ENCODE results near the gene CEP19. TPM values are rescaled to one million over a fixed set of nuclear protein-coding genes. Genes with fewer than 3 reads are reported as not detected.

The CEP19 gene
- polyA plus RNA-seq, 1 donor (not counting 4 experiments of a cell fraction or from before 2014, with no cell fraction given): 3.1 TPM

DNA sequence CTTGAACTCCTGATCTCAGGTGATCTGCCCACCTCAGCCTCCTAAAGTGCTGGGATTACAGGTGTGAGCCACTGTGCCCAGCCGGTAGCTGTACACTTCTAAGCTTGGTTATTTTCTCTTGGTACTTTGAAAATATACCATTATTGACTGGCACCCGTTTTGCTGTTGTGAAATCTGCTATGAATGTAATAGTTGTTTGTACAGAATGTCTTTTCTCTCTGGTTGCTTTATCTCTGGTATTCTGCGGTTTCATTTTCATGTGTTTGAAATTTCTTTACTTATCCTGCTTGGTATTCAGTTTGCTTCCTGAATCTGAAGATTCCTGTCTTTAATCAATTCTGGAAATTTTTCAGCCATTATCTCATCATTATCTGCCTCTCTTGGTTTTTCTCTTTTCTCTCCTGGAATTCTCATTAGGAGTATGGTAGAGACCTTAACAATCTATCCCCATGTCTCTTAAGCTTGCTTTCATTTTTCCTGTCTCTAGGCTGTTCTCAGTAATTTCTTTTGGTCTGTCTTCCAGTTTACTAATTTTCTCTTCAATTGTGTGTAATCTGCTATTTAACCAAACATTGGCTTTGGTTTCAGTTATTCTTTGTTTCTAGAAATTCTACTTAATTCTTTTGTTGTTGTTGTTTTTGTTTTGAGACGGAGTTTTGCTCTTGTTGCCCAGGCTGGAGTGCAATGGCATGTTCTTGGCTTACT lies 24.8 kb upstream of the CEP19 start:
- Histone ChIP-seq H3K79me2 (ENCODE audit: control insufficient read depth, insufficient read depth, low read length) (peaks cover 19% of the 10 kb centered on the region), H4K20me1 (ENCODE audit: control insufficient read depth, extremely low read depth, insufficient read depth, low read length) (no peaks in the 10 kb centered on the region), H3K27ac (ENCODE audit: control insufficient read depth, insufficient read depth, low read length) (no peak overlapping the region), H3K27me3 (ENCODE audit: control insufficient read depth, extremely low read depth, insufficient read depth, low read length) (no peaks in the 10 kb centered on the region), H3K4me3 (ENCODE audit: control insufficient read depth in 2 of 3, extremely low read depth in 1 of 3, insufficient read depth in 2 of 3, low read depth in 1 of 3, low read length in 3 of 3) (no peak overlapping the region), H3K9me1 (ENCODE audit: control insufficient read depth, extremely low read depth, insufficient read depth, low read length) (no peaks in the 10 kb centered on the region), H3K36me3 (ENCODE audit: control insufficient read depth in 2 of 2, extremely low read depth in 1 of 2, insufficient read depth in 2 of 2, low read length in 2 of 2) (peaks cover 0 to 4% of the 10 kb centered on the region in 2 experiments), H3K4me1 (ENCODE audit: control insufficient read depth, extremely low read depth, insufficient read depth, low read length) (no peaks in the 10 kb centered on the region), H3K9me3 (ENCODE audit: control insufficient read depth, low read depth, low read length) (no peaks in the 10 kb centered on the region), H3K9ac (ENCODE audit: control insufficient read depth, extremely low read depth, insufficient read depth, low read length) (no peak overlapping the region), H3K4me2 (ENCODE audit: control insufficient read depth, extremely low read depth, insufficient read depth, low read depth, low read length) (no peak overlapping the region), H2AFZ (ENCODE audit: control insufficient read depth, low read length) (no peak overlapping the region)
- no peak for DNase-seq (ENCODE audit: low read depth, low spot score)
- FAIRE-seq: no peak
- TF ChIP-seq, protein P1, sequence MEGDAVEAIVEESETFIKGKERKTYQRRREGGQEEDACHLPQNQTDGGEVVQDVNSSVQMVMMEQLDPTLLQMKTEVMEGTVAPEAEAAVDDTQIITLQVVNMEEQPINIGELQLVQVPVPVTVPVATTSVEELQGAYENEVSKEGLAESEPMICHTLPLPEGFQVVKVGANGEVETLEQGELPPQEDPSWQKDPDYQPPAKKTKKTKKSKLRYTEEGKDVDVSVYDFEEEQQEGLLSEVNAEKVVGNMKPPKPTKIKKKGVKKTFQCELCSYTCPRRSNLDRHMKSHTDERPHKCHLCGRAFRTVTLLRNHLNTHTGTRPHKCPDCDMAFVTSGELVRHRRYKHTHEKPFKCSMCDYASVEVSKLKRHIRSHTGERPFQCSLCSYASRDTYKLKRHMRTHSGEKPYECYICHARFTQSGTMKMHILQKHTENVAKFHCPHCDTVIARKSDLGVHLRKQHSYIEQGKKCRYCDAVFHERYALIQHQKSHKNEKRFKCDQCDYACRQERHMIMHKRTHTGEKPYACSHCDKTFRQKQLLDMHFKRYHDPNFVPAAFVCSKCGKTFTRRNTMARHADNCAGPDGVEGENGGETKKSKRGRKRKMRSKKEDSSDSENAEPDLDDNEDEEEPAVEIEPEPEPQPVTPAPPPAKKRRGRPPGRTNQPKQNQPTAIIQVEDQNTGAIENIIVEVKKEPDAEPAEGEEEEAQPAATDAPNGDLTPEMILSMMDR (optimal IDR thresholded peaks at IDR 0.05 in 1 of 3, IDR thresholded peaks at IDR 0.05 in 1 of 3, conservative IDR thresholded peaks at IDR 0.05 in 1 of 3; ENCODE audit: extremely low read depth in 1 of 3, insufficient read depth in 2 of 3, low read length in 3 of 3): no peak
- no peak for TF ChIP-seq EZH2 (IDR thresholded peaks at IDR 0.05; ENCODE audit: low read length)
- dilution Hi-C loops (cut with MboI; ENCODE audit: extremely low pct_ligation_motif_present, low sequenced_read_pairs): no loop called here

DNA sequence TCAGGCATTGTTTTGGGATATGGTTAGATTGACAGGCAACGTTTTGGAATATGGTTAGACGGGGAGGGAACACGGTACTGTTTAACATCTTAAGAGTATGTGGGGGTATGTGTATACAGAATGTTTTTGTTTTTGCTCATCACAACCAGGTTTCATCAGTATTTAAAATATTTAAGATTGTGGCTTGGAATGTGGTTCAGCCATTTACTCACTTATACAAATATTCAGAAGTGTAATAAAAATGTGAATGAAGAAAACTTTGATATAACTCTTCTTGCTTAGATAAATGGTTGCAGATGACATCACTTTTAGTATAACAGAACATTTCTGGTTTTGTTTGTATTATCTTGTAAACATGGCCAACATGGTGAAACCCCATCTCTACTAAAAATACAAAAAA lies 23.7 kb upstream of the CEP19 start:
- Histone ChIP-seq H3K9me1 (ENCODE audit: control insufficient read depth, extremely low read depth, insufficient read depth, low read length) (no peaks in the 10 kb centered on the region), H3K4me2 (ENCODE audit: control insufficient read depth, extremely low read depth, insufficient read depth, low read depth, low read length) (no peak overlapping the region), H3K4me1 (ENCODE audit: control insufficient read depth, extremely low read depth, insufficient read depth, low read length) (no peaks in the 10 kb centered on the region), H3K9me3 (ENCODE audit: control insufficient read depth, low read depth, low read length) (no peaks in the 10 kb centered on the region), H2AFZ (ENCODE audit: control insufficient read depth, low read length) (no peak overlapping the region), H4K20me1 (ENCODE audit: control insufficient read depth, extremely low read depth, insufficient read depth, low read length) (no peaks in the 10 kb centered on the region), H3K79me2 (ENCODE audit: control insufficient read depth, insufficient read depth, low read length) (peaks cover 9% of the 10 kb centered on the region), H3K4me3 (ENCODE audit: control insufficient read depth in 2 of 3, extremely low read depth in 1 of 3, insufficient read depth in 2 of 3, low read depth in 1 of 3, low read length in 3 of 3) (no peak overlapping the region), H3K27ac (ENCODE audit: control insufficient read depth, insufficient read depth, low read length) (no peak overlapping the region), H3K36me3 (ENCODE audit: control insufficient read depth in 2 of 2, extremely low read depth in 1 of 2, insufficient read depth in 2 of 2, low read length in 2 of 2) (peaks cover 0 to 4% of the 10 kb centered on the region in 2 experiments), H3K9ac (ENCODE audit: control insufficient read depth, extremely low read depth, insufficient read depth, low read length) (no peak overlapping the region), H3K27me3 (ENCODE audit: control insufficient read depth, extremely low read depth, insufficient read depth, low read length) (no peaks in the 10 kb centered on the region)
- FAIRE-seq (no peak), DNase-seq (ENCODE audit: low read depth, low spot score) (no peak)
- TF ChIP-seq EZH2 (IDR thresholded peaks at IDR 0.05; ENCODE audit: low read length): no peak
- TF ChIP-seq, protein P1 (optimal IDR thresholded peaks at IDR 0.05 in 1 of 3, IDR thresholded peaks at IDR 0.05 in 1 of 3, conservative IDR thresholded peaks at IDR 0.05 in 1 of 3; ENCODE audit: extremely low read depth in 1 of 3, insufficient read depth in 2 of 3, low read length in 3 of 3): no peak
- dilution Hi-C loops (cut with MboI; ENCODE audit: extremely low pct_ligation_motif_present, low sequenced_read_pairs): no loop called here

All from keratinocyte (primary cell).